T-helper 22 cell (primary cell): ENCODE data around the gene MPL.

Experiments used
- DNase-seq: peaks from one replicate; pipeline ENCODE4 v3.0.0-alpha.2; 2020; ENCODE audit warnings: low read depth

MPL gene

GRCh38 chr1:43306688-43307457 is 30.7 kb upstream of the MPL start:
- no peak for DNase-seq

GRCh38 chr1:43307458-43308158 is 30.0 kb upstream of the MPL start:
- DNase-seq: no peak

- no peak for DNase-seq
These were observed 28.8 kb upstream of the MPL start for GRCh38 chr1:43308635-43309404.

GRCh38 chr1:43309405-43310025 is 28.1 kb upstream of the MPL start:
- DNase-seq: no peak

GRCh38 chr1:43311521-43311920 is 26.1 kb upstream of the MPL start:
- DNase-seq: no peak

- no peak for DNase-seq
These were observed 25.4 kb upstream of the MPL start for GRCh38 chr1:43312212-43312623.

GRCh38 chr1:43312663-43313515 is 24.7 kb upstream of the MPL start:
- DNase-seq: no peak

- DNase-seq: no peak
These were observed 23.8 kb upstream of the MPL start for GRCh38 chr1:43313771-43314170.

GRCh38 chr1:43314233-43314632 is 23.4 kb upstream of the MPL start:
- DNase-seq: no peak

- DNase-seq: no peak
These were observed 22.1 kb upstream of the MPL start for GRCh38 chr1:43315481-43315880.

GRCh38 chr1:43315963-43316737 is 21.5 kb upstream of the MPL start:
- DNase-seq: no peak

- DNase-seq: no peak
These were observed 20.7 kb upstream of the MPL start for GRCh38 chr1:43316738-43317520.

- no peak for DNase-seq
These were observed 19.7 kb upstream of the MPL start for GRCh38 chr1:43317817-43318471.

- no peak for DNase-seq
These were observed 18.8 kb upstream of the MPL start for GRCh38 chr1:43318831-43319230.

- DNase-seq: no peak
These were observed 18.3 kb upstream of the MPL start for GRCh38 chr1:43319288-43319687.

GRCh38 chr1:43319766-43320165 is 17.9 kb upstream of the MPL start:
- no peak for DNase-seq

- DNase-seq: no peak
These were observed 16.2 kb upstream of the MPL start for GRCh38 chr1:43321331-43321891.

- no peak for DNase-seq
These were observed 15.1 kb upstream of the MPL start for GRCh38 chr1:43322506-43322905.

GRCh38 chr1:43324810-43325209 is 12.8 kb upstream of the MPL start:
- DNase-seq: no peak
